DND-41 (cell line): ENCODE results near the gene AGRN.

ENCODE experiments used
- CTCF ChIP-seq: IDR thresholded peaks from 2 replicates; pipeline ENCODE4 v1.5.1; 2012; ENCODE audit warnings: borderline replicate concordance, low read length, moderate library complexity, mild to moderate bottlenecking; ENCODE audit not compliant: poor library complexity, severe bottlenecking; ENCODE audit errors: extremely low read depth
- EZH2 ChIP-seq: IDR thresholded peaks from 3 replicates; pipeline ENCODE4 v1.6.1; 2012; ENCODE audit warnings: borderline replicate concordance, low read depth, mild to moderate bottlenecking, moderate library complexity, low read length, inconsistent platforms; ENCODE audit not compliant: severe bottlenecking

- TF ChIP-seq EZH2 (no peak), CTCF (no peak)
Measured at GRCh38 chr1:1098681-1099421, 78.9 kb downstream of the AGRN start.
